MCF 10A (cell line): ENCODE data around the gene ERC2. TPM values are rescaled to one million over a fixed set of nuclear protein-coding genes. Genes with fewer than 3 reads are reported as not detected.

ENCODE experiments used
- BruUV-seq: library from RNA; stranded (reverse); fragments of 400-500 nt; replicated peaks from 2 replicates; lab custom pipeline; 2021; lab: Mats Ljungman, UMichigan
- CTCF ChIA-PET: fragments of 300-600 bp; sonication (Branson Sonifier 250); formaldehyde crosslinking; extraction: SDS; loops from one replicate; lab custom pipeline; 2021; ENCODE audit warnings: antibody characterized with exemption, inconsistent platforms; lab: Yijun Ruan, JAX
- POLR2A ChIA-PET: fragments of 300-600, 350-650 bp; sonication (Branson Sonifier 250); formaldehyde crosslinking; extraction: SDS; loops from one replicate; lab custom pipeline; 2020; ENCODE audit warnings: antibody characterized with exemption, inconsistent platforms; lab: Yijun Ruan, JAX
- DNase-seq: peaks from one replicate; pipeline ENCODE4 v3.0.0-alpha.2; 2018; ENCODE audit not compliant: unreplicated experiment
- H3K27ac Mint-ChIP-seq: one replicate; pipeline ENCODE4 v1.8.0; 2022; ENCODE audit warnings: mild to moderate bottlenecking, low read depth, mixed read lengths; ENCODE audit not compliant: unreplicated experiment
- H3K27me3 Mint-ChIP-seq: one replicate; pipeline ENCODE4 v1.8.0; 2022; ENCODE audit warnings: mixed read lengths; ENCODE audit not compliant: insufficient read depth, unreplicated experiment
- H3K36me3 Mint-ChIP-seq: one replicate; pipeline ENCODE4 v1.8.0; 2022; ENCODE audit warnings: mild to moderate bottlenecking, moderate library complexity, mixed read lengths; ENCODE audit not compliant: insufficient read depth, unreplicated experiment
- H3K4me1 Mint-ChIP-seq: one replicate; pipeline ENCODE4 v1.8.0; 2022; ENCODE audit warnings: mixed read lengths; ENCODE audit not compliant: insufficient read depth, unreplicated experiment
- H3K4me3 Mint-ChIP-seq: one replicate; pipeline ENCODE4 v1.8.0; 2022; ENCODE audit warnings: mild to moderate bottlenecking, moderate library complexity, mixed read lengths; ENCODE audit not compliant: unreplicated experiment
- H3K9me3 Mint-ChIP-seq: one replicate; pipeline ENCODE4 v1.8.0; 2022; ENCODE audit warnings: mixed read lengths; ENCODE audit not compliant: unreplicated experiment
- intact Hi-C: fragments of 100-400 bp; cut with micrococcal nuclease; formaldehyde crosslinking; loops from 2 replicates; pipeline ENCODE4 v1.14.1; 2022
- total RNA-seq: library from RNA; stranded (reverse); gene quantifications from 2 replicates; pipeline ENCODE4 v1.2.3, GENCODE V29; 2022
- TF ChIP-seq, protein P1 (sequence below): fragments of 200-600 bp; IDR thresholded peaks from one replicate; pipeline ENCODE4 v1.8.0; 2022; ENCODE audit warnings: antibody characterized with exemption, mild to moderate bottlenecking; ENCODE audit not compliant: unreplicated experiment

Gene ERC2
- total RNA-seq, 1 experiment from 2014 or later = 0.42 TPM

DNA sequence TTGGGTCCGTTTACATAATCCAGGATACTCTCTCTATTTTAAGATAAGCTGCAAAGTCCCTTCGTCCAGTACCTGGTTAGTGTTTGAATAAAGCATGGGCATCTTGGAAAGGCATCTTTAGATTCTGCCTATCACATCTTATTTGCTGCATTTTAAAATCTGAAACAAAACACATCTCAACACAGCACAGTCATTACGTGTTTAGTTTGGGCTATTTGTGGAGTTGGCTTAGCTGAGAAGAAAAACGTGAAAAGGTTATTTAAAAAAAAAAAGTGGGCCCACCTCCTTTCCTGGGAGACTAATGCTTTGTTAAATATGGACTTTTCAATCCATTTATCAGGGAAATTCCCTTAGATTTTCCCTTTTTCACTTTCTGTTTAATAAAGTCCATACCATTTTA lies 806.7 kb downstream of the ERC2 start:
- H3K9me3 Mint-ChIP-seq = no peaks in the 10 kb centered on the region
- CTCF ChIA-PET = interaction anchor here (0.6 to 0.7 kb wide), 3 partner anchors 10 to 237 kb away, joined by 3 to 5 read pairs (median 3); no protein-coding TSS in a partner anchor
- H3K27ac Mint-ChIP-seq = no peak overlapping the region
- TF ChIP-seq, protein P1, sequence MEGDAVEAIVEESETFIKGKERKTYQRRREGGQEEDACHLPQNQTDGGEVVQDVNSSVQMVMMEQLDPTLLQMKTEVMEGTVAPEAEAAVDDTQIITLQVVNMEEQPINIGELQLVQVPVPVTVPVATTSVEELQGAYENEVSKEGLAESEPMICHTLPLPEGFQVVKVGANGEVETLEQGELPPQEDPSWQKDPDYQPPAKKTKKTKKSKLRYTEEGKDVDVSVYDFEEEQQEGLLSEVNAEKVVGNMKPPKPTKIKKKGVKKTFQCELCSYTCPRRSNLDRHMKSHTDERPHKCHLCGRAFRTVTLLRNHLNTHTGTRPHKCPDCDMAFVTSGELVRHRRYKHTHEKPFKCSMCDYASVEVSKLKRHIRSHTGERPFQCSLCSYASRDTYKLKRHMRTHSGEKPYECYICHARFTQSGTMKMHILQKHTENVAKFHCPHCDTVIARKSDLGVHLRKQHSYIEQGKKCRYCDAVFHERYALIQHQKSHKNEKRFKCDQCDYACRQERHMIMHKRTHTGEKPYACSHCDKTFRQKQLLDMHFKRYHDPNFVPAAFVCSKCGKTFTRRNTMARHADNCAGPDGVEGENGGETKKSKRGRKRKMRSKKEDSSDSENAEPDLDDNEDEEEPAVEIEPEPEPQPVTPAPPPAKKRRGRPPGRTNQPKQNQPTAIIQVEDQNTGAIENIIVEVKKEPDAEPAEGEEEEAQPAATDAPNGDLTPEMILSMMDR = no peak
- POLR2A ChIA-PET = interaction anchor here (0.6 to 0.7 kb wide), 2 partner anchors 56 to 137 kb away, joined by 3 to 5 read pairs; no protein-coding TSS in a partner anchor
- peaks cover 10% of the 10 kb centered on the region for H3K4me1 Mint-ChIP-seq
- H3K36me3 Mint-ChIP-seq = no peaks in the 10 kb centered on the region
- no peaks in the 10 kb centered on the region for H3K27me3 Mint-ChIP-seq
- no peak overlapping the region for H3K4me3 Mint-ChIP-seq
- BruUV-seq = no TSS peak
- no peak for DNase-seq
- intact Hi-C loops = no loop called here

DNA sequence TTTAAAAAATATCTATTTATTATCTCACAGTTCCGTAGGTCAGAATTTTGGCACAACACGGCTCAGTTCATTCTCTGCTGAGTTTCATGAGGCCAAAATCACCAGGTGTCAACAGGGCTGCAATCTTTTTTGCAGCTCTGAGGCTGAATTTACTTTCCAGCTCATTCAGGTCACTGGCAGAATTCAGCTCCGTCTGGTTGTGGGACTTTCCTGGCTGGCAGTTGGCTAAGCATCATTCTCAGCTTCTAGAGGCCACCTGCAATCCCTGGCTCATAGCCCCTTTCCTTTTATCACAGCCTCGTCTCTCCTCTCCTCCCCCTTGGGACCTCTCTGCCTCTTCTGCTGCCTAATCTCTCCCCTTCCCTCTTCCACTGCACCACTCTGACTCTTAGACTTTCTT lies 807.1 kb downstream of the ERC2 start:
- H3K36me3 Mint-ChIP-seq = no peaks in the 10 kb centered on the region
- ChIA-PET POLR2A (interaction anchor here (1.6 kb wide), 1 partner anchor 8 kb away, joined by 7 read pairs; no protein-coding TSS in a partner anchor), CTCF (interaction anchor here (0.6 to 0.7 kb wide), 4 partner anchors 8 to 237 kb away, joined by 3 to 5 read pairs (median 4); no protein-coding TSS in a partner anchor)
- BruUV-seq = no TSS peak
- intact Hi-C loops = no loop called here
- H3K27ac Mint-ChIP-seq = no peak overlapping the region
- no peak overlapping the region for H3K4me3 Mint-ChIP-seq
- H3K9me3 Mint-ChIP-seq = no peaks in the 10 kb centered on the region
- H3K27me3 Mint-ChIP-seq = no peaks in the 10 kb centered on the region
- DNase-seq = no peak
- TF ChIP-seq, protein P1 = no peak
- H3K4me1 Mint-ChIP-seq = peaks cover 10% of the 10 kb centered on the region

DNA sequence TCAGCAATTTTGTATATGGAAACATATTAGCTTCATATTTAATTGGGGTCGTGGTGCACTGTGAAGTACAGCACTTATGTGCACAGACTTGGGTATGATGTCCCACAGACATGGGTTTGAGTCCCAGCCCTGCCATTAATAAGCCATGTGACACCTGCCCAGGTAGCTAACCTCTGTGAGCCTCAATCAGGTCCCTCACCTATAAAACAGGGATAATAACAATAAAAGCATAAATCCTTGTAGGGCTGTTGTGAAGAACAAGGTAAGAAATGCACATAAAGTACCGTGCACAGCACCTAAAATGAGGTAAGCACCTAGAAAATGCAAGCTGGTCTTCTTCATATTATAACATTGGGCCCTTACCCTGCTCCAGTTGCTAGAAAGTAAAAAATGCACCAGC lies 807.6 kb downstream of the ERC2 start:
- ChIA-PET CTCF (interaction anchor here (0.6 kb wide), 1 partner anchor 8 kb away, joined by 4 read pairs; no protein-coding TSS in a partner anchor), POLR2A (interaction anchor here (1.6 kb wide), 1 partner anchor 9 kb away, joined by 7 read pairs; no protein-coding TSS in a partner anchor)
- DNase-seq = no peak
- Mint-ChIP-seq H3K36me3 (no peaks in the 10 kb centered on the region), H3K4me1 (peaks cover 10% of the 10 kb centered on the region), H3K27ac (no peak overlapping the region), H3K4me3 (no peak overlapping the region), H3K27me3 (no peaks in the 10 kb centered on the region), H3K9me3 (no peaks in the 10 kb centered on the region)
- intact Hi-C loops = no loop called here
- TF ChIP-seq, protein P1 = no peak
- no TSS peak for BruUV-seq

DNA sequence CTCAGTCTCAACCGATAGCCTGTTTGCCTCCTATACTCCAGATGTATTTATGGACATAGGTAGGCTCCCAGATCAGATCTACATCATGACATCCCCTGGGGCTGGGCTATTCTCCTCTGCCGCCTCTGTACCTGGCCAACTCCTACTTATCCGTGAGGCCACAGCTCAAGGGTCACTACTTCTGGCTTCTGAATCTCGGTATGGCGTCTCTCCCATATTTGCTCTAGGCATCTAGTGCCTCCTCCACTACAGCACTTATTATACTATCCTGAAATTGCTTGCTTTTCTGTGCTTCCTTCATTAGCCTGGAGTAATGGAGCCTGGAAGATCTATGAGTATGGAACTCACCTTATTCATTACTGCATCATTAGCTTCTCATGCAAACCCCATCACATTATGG lies 808.6 kb downstream of the ERC2 start:
- Mint-ChIP-seq H3K27me3 (no peaks in the 10 kb centered on the region), H3K27ac (no peak overlapping the region), H3K36me3 (no peaks in the 10 kb centered on the region), H3K9me3 (no peaks in the 10 kb centered on the region), H3K4me3 (no peak overlapping the region), H3K4me1 (peaks cover 10% of the 10 kb centered on the region)
- POLR2A ChIA-PET = interaction anchor here (1.6 kb wide), 1 partner anchor 9 kb away, joined by 7 read pairs; no protein-coding TSS in a partner anchor
- no peak for DNase-seq
- TF ChIP-seq, protein P1 = no peak
- intact Hi-C loops = no loop called here
- no TSS peak for BruUV-seq
- CTCF ChIA-PET = interaction anchor here (0.6 kb wide), 1 partner anchor 239 kb away, joined by 3 read pairs; no protein-coding TSS in a partner anchor
